ENCODE data around the gene ANXA2R. TPM values are rescaled to one million over a fixed set of nuclear protein-coding genes. Genes with fewer than 3 reads are reported as not detected.
A peak's percentile ranks its signal among the peaks of the same experiment; 100 is the strongest.

Gene ANXA2R
- polyA plus RNA-seq, 1 donor from 2014 or later = not detected

DNA sequence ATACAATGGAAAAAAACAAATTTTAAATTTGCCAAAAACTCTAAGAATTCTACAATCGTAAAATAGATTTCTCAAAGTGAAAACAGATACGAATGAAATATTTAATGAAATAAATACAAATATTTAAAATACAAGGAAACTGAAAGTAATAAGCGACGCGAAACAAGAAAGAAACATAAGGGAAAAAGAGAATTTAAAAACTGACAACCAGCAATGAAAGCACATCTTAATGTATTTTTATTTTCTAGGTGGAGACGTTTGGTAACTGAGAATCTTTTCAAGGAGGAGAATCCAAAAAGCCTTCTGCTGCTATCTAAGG is 1.0 kb downstream of the ANXA2R start:
- Histone ChIP-seq H3K9ac (ENCODE audit: low read length) (no peak overlapping the region), H3F3A (ENCODE audit: insufficient read depth, low read length, poor library complexity, severe bottlenecking) (peaks cover 7% of the 10 kb centered on the region), H3K79me2 (replicated peaks; ENCODE audit: insufficient read depth, low read length) (no peaks in the 10 kb centered on the region), H3K4me3 (ENCODE audit: low read length) (no peak overlapping the region), H3K27me3 (ENCODE audit: insufficient read depth, low read depth, low read length) (peaks cover 95% of the 10 kb centered on the region), H3K9me3 (ENCODE audit: low read length) (peaks cover 16% of the 10 kb centered on the region), H3K27ac (ENCODE audit: low read length) (no peak overlapping the region), H3K9me2 (ENCODE audit: insufficient read depth, low read length) (no peaks in the 10 kb centered on the region), H2AFZ (ENCODE audit: low read depth, low read length) (no peak overlapping the region), H4K20me1 (ENCODE audit: insufficient read depth) (peaks cover 6% of the 10 kb centered on the region), H3K4me2 (ENCODE audit: low read length) (no peak overlapping the region), H3K36me3 (ENCODE audit: insufficient read depth, low read length) (no peaks in the 10 kb centered on the region)
- TF ChIP-seq TAF1 (IDR thresholded peaks at IDR 0.05; ENCODE audit: low read depth) (no peak), EP300 (conservative IDR thresholded peaks at IDR 0.05; ENCODE audit: poor library complexity, severe bottlenecking) (no peak), REST (IDR thresholded peaks at IDR 0.05; ENCODE audit: borderline replicate concordance) (no peak), POLR2AphosphoS5 (IDR thresholded peaks at IDR 0.05) (no peak), CTCF (IDR thresholded peaks at IDR 0.05; ENCODE audit: poor library complexity, severe bottlenecking) (no peak), SMC3 (conservative IDR thresholded peaks at IDR 0.05; ENCODE audit: poor library complexity) (no peak), RAD21 (conservative IDR thresholded peaks at IDR 0.05) (no peak), EZH2 (IDR thresholded peaks at IDR 0.05; ENCODE audit: borderline replicate concordance, insufficient read depth, low read length, poor library complexity, severe bottlenecking) (no peak), MXI1 (conservative IDR thresholded peaks at IDR 0.05; ENCODE audit: poor library complexity, severe bottlenecking) (no peak)

DNA sequence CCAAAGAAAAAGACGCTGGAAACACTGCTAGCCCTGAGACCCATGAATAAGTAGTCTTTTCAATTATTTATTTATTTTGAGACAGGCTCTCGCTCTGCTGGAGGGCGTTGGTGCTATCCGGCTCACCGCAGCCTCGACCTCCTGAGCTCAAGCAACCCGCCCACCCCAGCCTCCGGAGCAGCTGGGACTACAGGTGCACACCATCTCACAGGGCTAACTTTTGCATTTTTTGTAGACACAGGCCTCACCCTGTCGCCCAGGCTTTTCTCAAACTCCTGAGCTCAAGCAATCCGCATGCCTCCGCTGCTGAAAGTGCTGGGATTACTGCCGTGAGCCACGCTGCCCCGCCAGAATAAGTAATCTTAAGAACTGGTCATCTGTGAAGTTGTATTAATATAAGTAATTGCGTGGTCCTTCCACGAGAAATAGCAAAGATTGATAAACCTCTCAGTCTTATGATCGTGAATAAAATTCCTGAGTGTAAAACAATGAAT is 1.6 kb downstream of the ANXA2R start:
- H2AFZ ChIP-seq (ENCODE audit: low read depth, low read length) = no peak overlapping the region
- H3K79me2 ChIP-seq (replicated peaks; ENCODE audit: insufficient read depth, low read length) = no peaks in the 10 kb centered on the region
- peaks cover 16% of the 10 kb centered on the region for H3K9me3 ChIP-seq (ENCODE audit: low read length)
- no peak overlapping the region for H3K9ac ChIP-seq (ENCODE audit: low read length)
- H4K20me1 ChIP-seq (ENCODE audit: insufficient read depth) = peaks cover 6% of the 10 kb centered on the region
- H3K27ac ChIP-seq (ENCODE audit: low read length) = no peak overlapping the region
- H3K4me2 ChIP-seq (ENCODE audit: low read length) = no peak overlapping the region
- peaks cover 7% of the 10 kb centered on the region for H3F3A ChIP-seq (ENCODE audit: insufficient read depth, low read length, poor library complexity, severe bottlenecking)
- no peak overlapping the region for H3K4me3 ChIP-seq (ENCODE audit: low read length)
- TF ChIP-seq POLR2AphosphoS5 (IDR thresholded peaks at IDR 0.05) (peak; percentile 7), REST (IDR thresholded peaks at IDR 0.05; ENCODE audit: borderline replicate concordance) (no peak), TAF1 (IDR thresholded peaks at IDR 0.05; ENCODE audit: low read depth) (no peak), SMC3 (conservative IDR thresholded peaks at IDR 0.05; ENCODE audit: poor library complexity) (no peak)
- H3K36me3 ChIP-seq (ENCODE audit: insufficient read depth, low read length) = no peaks in the 10 kb centered on the region
- peaks cover 99% of the 10 kb centered on the region for H3K27me3 ChIP-seq (ENCODE audit: insufficient read depth, low read depth, low read length)
- no peaks in the 10 kb centered on the region for H3K9me2 ChIP-seq (ENCODE audit: insufficient read depth, low read length)

Data from neural cell (in vitro differentiated cells).